IPS-15b (cell line): Measurements from ENCODE around the gene EIF3F.

ENCODE experiments used
- H3K27me3 ChIP-seq: one replicate; pipeline ENCODE4 v1.6.1; 2013; ENCODE audit warnings: low read length; ENCODE audit not compliant: control insufficient read depth, insufficient read depth
- H3K36me3 ChIP-seq: one replicate; pipeline ENCODE4 v1.6.1; 2013; ENCODE audit warnings: low read length; ENCODE audit not compliant: control insufficient read depth, insufficient read depth
- H3K4me1 ChIP-seq: one replicate; pipeline ENCODE4 v1.6.1; 2013; ENCODE audit warnings: mild to moderate bottlenecking, low read length; ENCODE audit not compliant: control insufficient read depth, insufficient read depth
- H3K4me3 ChIP-seq: one replicate; pipeline ENCODE4 v1.5.1; 2013; ENCODE audit warnings: low read depth, low read length
- H3K9ac ChIP-seq: one replicate; pipeline ENCODE4 v1.6.1; 2013; ENCODE audit warnings: low read depth, mild to moderate bottlenecking, low read length
- H3K9me3 ChIP-seq: one replicate; pipeline ENCODE4 v1.6.1; 2013; ENCODE audit warnings: mild to moderate bottlenecking, low read length; ENCODE audit not compliant: control insufficient read depth, insufficient read depth

EIF3F gene

GRCh38 chr11:7986768-7987559 lies at the start of gene EIF3F:
EIF3F (plus strand) TSS chr11:7987337; CDS start chr11:7987353, 16 bp downstream.
- Histone ChIP-seq H3K4me1 (no peaks in the 10 kb centered on the region), H3K4me3 (peak within 1 kb of the TSS; percentile 61), H3K9ac (peak within 1 kb of the TSS; percentile 66), H3K36me3 (peaks cover under 1% of the 10 kb centered on the region), H3K9me3 (no peaks in the 10 kb centered on the region), H3K27me3 (no peaks in the 10 kb centered on the region)

GRCh38 chr11:7941146-7941545 lies 46.0 kb upstream of the EIF3F start:
- Histone ChIP-seq H3K9ac (no peak overlapping the region), H3K4me3 (no peak overlapping the region), H3K9me3 (no peaks in the 10 kb centered on the region), H3K27me3 (no peaks in the 10 kb centered on the region), H3K4me1 (no peaks in the 10 kb centered on the region), H3K36me3 (no peaks in the 10 kb centered on the region)

GRCh38 chr11:7941608-7942007 lies 45.5 kb upstream of the EIF3F start, which contains the start of gene OR10A3:
OR10A3 (minus strand) TSS chr11:7941708; CDS start chr11:7939520, 2,188 bp downstream.
- H3K4me1 ChIP-seq: no peaks in the 10 kb centered on the region
- H3K36me3 ChIP-seq: no peaks in the 10 kb centered on the region
- H3K9ac ChIP-seq: no peak within 1 kb of the TSS
- no peaks in the 10 kb centered on the region for H3K9me3 ChIP-seq
- H3K4me3 ChIP-seq: no peak within 1 kb of the TSS
- no peaks in the 10 kb centered on the region for H3K27me3 ChIP-seq

- H3K4me1 ChIP-seq: no peaks in the 10 kb centered on the region
These were observed 43.0 kb upstream of the EIF3F start for GRCh38 chr11:7944123-7944522.

GRCh38 chr11:7949934-7950333 lies 37.2 kb upstream of the EIF3F start:
- no peak overlapping the region for H3K9ac ChIP-seq
- no peaks in the 10 kb centered on the region for H3K4me1 ChIP-seq
- H3K4me3 ChIP-seq: no peak overlapping the region
- no peaks in the 10 kb centered on the region for H3K9me3 ChIP-seq
- no peaks in the 10 kb centered on the region for H3K36me3 ChIP-seq
- H3K27me3 ChIP-seq: no peaks in the 10 kb centered on the region

More at GRCh38 chr11:7944123-7944522, 43.0 kb upstream of the EIF3F start:
- no peak overlapping the region for H3K4me3 ChIP-seq
- H3K9ac ChIP-seq: no peak overlapping the region
- no peaks in the 10 kb centered on the region for H3K36me3 ChIP-seq
- no peaks in the 10 kb centered on the region for H3K27me3 ChIP-seq
- H3K9me3 ChIP-seq: no peaks in the 10 kb centered on the region

- Histone ChIP-seq H3K4me3 (no peak overlapping the region), H3K4me1 (no peaks in the 10 kb centered on the region), H3K27me3 (no peaks in the 10 kb centered on the region), H3K9me3 (no peaks in the 10 kb centered on the region), H3K9ac (no peak overlapping the region), H3K36me3 (no peaks in the 10 kb centered on the region)
These were observed 31.9 kb upstream of the EIF3F start for GRCh38 chr11:7955191-7955590.

GRCh38 chr11:7964261-7964660 lies 22.9 kb upstream of the EIF3F start:
- H3K4me1 ChIP-seq: peaks cover 5% of the 10 kb centered on the region

GRCh38 chr11:7964873-7965272 lies 22.3 kb upstream of the EIF3F start:
- Histone ChIP-seq H3K4me3 (no peak overlapping the region), H3K4me1 (peaks cover 10% of the 10 kb centered on the region)

More at GRCh38 chr11:7964261-7964660, 22.9 kb upstream of the EIF3F start:
- H3K9me3 ChIP-seq: no peaks in the 10 kb centered on the region
- no peaks in the 10 kb centered on the region for H3K36me3 ChIP-seq
- no peaks in the 10 kb centered on the region for H3K27me3 ChIP-seq
- no peak overlapping the region for H3K9ac ChIP-seq
- no peak overlapping the region for H3K4me3 ChIP-seq

GRCh38 chr11:7965386-7965785 lies 21.8 kb upstream of the EIF3F start, which contains the start of gene NLRP10:
NLRP10 (minus strand) TSS chr11:7965447; CDS start chr11:7963495, 1,952 bp downstream.
- no peak within 1 kb of the TSS for H3K9ac ChIP-seq
- no peak within 1 kb of the TSS for H3K4me3 ChIP-seq
- H3K4me1 ChIP-seq: peaks cover 15% of the 10 kb centered on the region
- no peaks in the 10 kb centered on the region for H3K27me3 ChIP-seq
- H3K9me3 ChIP-seq: no peaks in the 10 kb centered on the region
- no peaks in the 10 kb centered on the region for H3K36me3 ChIP-seq

More at GRCh38 chr11:7964873-7965272, 22.3 kb upstream of the EIF3F start:
- Histone ChIP-seq H3K27me3 (no peaks in the 10 kb centered on the region), H3K9ac (no peak overlapping the region), H3K9me3 (no peaks in the 10 kb centered on the region), H3K36me3 (no peaks in the 10 kb centered on the region)

- Histone ChIP-seq H3K4me1 (peaks cover 21% of the 10 kb centered on the region), H3K4me3 (no peak overlapping the region), H3K9me3 (no peaks in the 10 kb centered on the region), H3K9ac (no peak overlapping the region), H3K27me3 (no peaks in the 10 kb centered on the region), H3K36me3 (no peaks in the 10 kb centered on the region)
These were observed 20.0 kb upstream of the EIF3F start for GRCh38 chr11:7967097-7967496.

GRCh38 chr11:7967826-7968225 lies 19.3 kb upstream of the EIF3F start:
- Histone ChIP-seq H3K4me1 (peaks cover 21% of the 10 kb centered on the region), H3K4me3 (no peak overlapping the region), H3K9ac (no peak overlapping the region), H3K27me3 (no peaks in the 10 kb centered on the region), H3K9me3 (no peaks in the 10 kb centered on the region), H3K36me3 (no peaks in the 10 kb centered on the region)

- H3K36me3 ChIP-seq: no peaks in the 10 kb centered on the region
- H3K27me3 ChIP-seq: no peaks in the 10 kb centered on the region
- no peaks in the 10 kb centered on the region for H3K9me3 ChIP-seq
- no peak overlapping the region for H3K9ac ChIP-seq
- H3K4me1 ChIP-seq: peaks cover 21% of the 10 kb centered on the region
- no peak overlapping the region for H3K4me3 ChIP-seq
These were observed 18.5 kb upstream of the EIF3F start for GRCh38 chr11:7968686-7969085.
